Gastroesophageal sphincter (tissue), 4 donors: ENCODE results near the gene CERK. TPM values are rescaled to one million over a fixed set of nuclear protein-coding genes. Genes with fewer than 3 reads are reported as not detected.

Experiments
- ATAC-seq: fragments of 150-250 bp; one replicate; pipeline ENCODE4 v1.9.1; 2016; ENCODE audit warnings: mild to moderate bottlenecking, moderate library complexity
- H3K27ac ChIP-seq, 4 donors: fragments of 200-600 bp; sonication (generic) in 3 of 4; 1 replicate in 3 of 4; 2 replicates in 1 of 4; pipeline ENCODE4 v1.5.1; 2016 to 2019
- H3K27me3 ChIP-seq: fragments of 200-600 bp; sonication (generic); one replicate; pipeline ENCODE4 v1.5.1; 2019
- H3K36me3 ChIP-seq, 2 donors: fragments of 200-600 bp; sonication (generic); one replicate each; pipeline ENCODE4 v1.5.1; 2019; ENCODE audit warnings: control low read depth in 1 of 2
- H3K4me1 ChIP-seq, 3 donors: fragments of 200-600 bp; sonication (generic); 1 replicate in 2 of 3; 2 replicates in 1 of 3; pipeline ENCODE4 v1.5.1; 2016 to 2019; ENCODE audit warnings: control low read depth in 2 of 3
- H3K4me3 ChIP-seq, 2 donors: fragments of 200-600 bp; sonication (generic); one replicate each; pipeline ENCODE4 v1.5.1; 2019; ENCODE audit warnings: mild to moderate bottlenecking in 1 of 2, moderate library complexity in 1 of 2
- H3K9me3 ChIP-seq, 3 donors: fragments of 200-600 bp; sonication (generic); one replicate each; pipeline ENCODE4 v1.5.1; 2017 to 2019; ENCODE audit warnings: control low read depth in 2 of 3
- CTCF ChIP-seq, 4 experiments: fragments of 200-600 bp in 2 of 4; fragments of 450-650 bp in 2 of 4; sonication (generic) in 1 of 4; IDR thresholded peaks; one replicate each; pipeline ENCODE4 v1.5.1; 2017 to 2019; ENCODE audit warnings: antibody characterized with exemption in 4 of 4, mild to moderate bottlenecking in 2 of 4, moderate library complexity in 2 of 4
- EP300 ChIP-seq: sonication (generic); formaldehyde crosslinking; IDR thresholded peaks from one replicate; pipeline ENCODE4 v1.6.1; 2017; ENCODE audit warnings: antibody characterized with exemption, mild to moderate bottlenecking
- POLR2A ChIP-seq, 2 donors: fragments of 450-650 bp; IDR thresholded peaks; one replicate each; pipeline ENCODE4 v1.6.1; 2017; ENCODE audit warnings: antibody characterized with exemption in 2 of 2, mild to moderate bottlenecking in 2 of 2, moderate library complexity in 1 of 2
- POLR2AphosphoS5 ChIP-seq: sonication (generic); formaldehyde crosslinking; IDR thresholded peaks from one replicate; pipeline ENCODE4 v1.6.1; 2017; ENCODE audit warnings: antibody characterized with exemption
- WGBS, 2 donors: methylation state at CpG; one replicate each; pipeline ENCODE4 v1.1.5; 2018; ENCODE audit warnings: low coverage in 1 of 2; 5-methylcytosine and 5-hydroxymethylcytosine counted together
- total RNA-seq, 4 donors: library from RNA; depleted of rRNA; stranded (reverse); fragments of >200 nt; gene quantifications; one replicate each; pipeline ENCODE4 v1.1.0, GENCODE V29; 2016

Gene CERK
- total RNA-seq, 4 donors from 2014 or later, result 44.6 to 55.9 (median 45.6) TPM

- peak; percentile 16 for ATAC-seq
- Histone ChIP-seq H3K4me1 (peaks cover 0 to 51% (median 5%) of the 10 kb centered on the region in 3 donors), H3K4me3 (peak overlapping the region; percentile 83), H3K9me3 (no peaks in the 10 kb centered on the region), H3K27me3 (no peaks in the 10 kb centered on the region), H3K36me3 (no peaks in the 10 kb centered on the region), H3K27ac (peak overlapping the region; percentile 92 to 97 (median 94))
- TF ChIP-seq POLR2A (IDR thresholded peaks at IDR 0.05) (no peak), CTCF (IDR thresholded peaks at IDR 0.05) (no peak), POLR2AphosphoS5 (no peak), EP300 (no peak)
- WGBS, 2 donors, result 8 to 10% methylated on average over 12 to 15 of the region's 17 CpGs
These were observed 23.6 kb upstream of the CERK start for GRCh38 chr22:46761539-46762237.

GRCh38 chr22:46761017-46761416 is 23.0 kb upstream of the CERK start:
- no peaks in the 10 kb centered on the region for H3K36me3 ChIP-seq
- H3K4me1 ChIP-seq, result peaks cover 0 to 45% (median 5%) of the 10 kb centered on the region in 3 donors
- H3K4me3 ChIP-seq, result no peak overlapping the region
- 83 to 100% methylated on average over 1 to 4 of the region's 6 CpGs for WGBS, 2 donors
- ATAC-seq, result no peak
- H3K9me3 ChIP-seq, result no peaks in the 10 kb centered on the region
- H3K27me3 ChIP-seq, result no peaks in the 10 kb centered on the region
- TF ChIP-seq POLR2AphosphoS5 (no peak), CTCF (IDR thresholded peaks at IDR 0.05) (no peak), EP300 (no peak), POLR2A (IDR thresholded peaks at IDR 0.05) (no peak)
- H3K27ac ChIP-seq, result peak overlapping the region in 2 of 4 donors; percentile 92 to 97

GRCh38 chr22:46758867-46759290 is 20.8 kb upstream of the CERK start:
- H3K36me3 ChIP-seq, result no peaks in the 10 kb centered on the region
- H3K4me1 ChIP-seq, result peaks cover 0 to 42% (median 17%) of the 10 kb centered on the region in 3 donors
- no peak for TF ChIP-seq POLR2AphosphoS5
- TF ChIP-seq CTCF (IDR thresholded peaks at IDR 0.05), result peak in 3 of 4 experiments; percentile 42 to 61 (median 48)
- TF ChIP-seq POLR2A (IDR thresholded peaks at IDR 0.05), result no peak
- no peak for TF ChIP-seq EP300
- 28 to 67% methylated on average over 3 to 5 of the region's 6 CpGs for WGBS, 2 donors
- no peak overlapping the region for H3K27ac ChIP-seq
- no peaks in the 10 kb centered on the region for H3K9me3 ChIP-seq
- no peaks in the 10 kb centered on the region for H3K27me3 ChIP-seq
- H3K4me3 ChIP-seq, result no peak overlapping the region
- ATAC-seq, result no peak

- WGBS, 2 donors, result 71% methylated on average over 1 of the region's 1 CpG; no CpG with 5 or more reads in 1 of the 2 donors
- TF ChIP-seq POLR2A (IDR thresholded peaks at IDR 0.05) (no peak), CTCF (IDR thresholded peaks at IDR 0.05) (no peak), POLR2AphosphoS5 (no peak), EP300 (no peak)
- ATAC-seq, result no peak
These were observed 20.1 kb upstream of the CERK start for GRCh38 chr22:46758121-46758520.

GRCh38 chr22:46757104-46757503 is 19.1 kb upstream of the CERK start:
- TF ChIP-seq POLR2AphosphoS5 (no peak), CTCF (IDR thresholded peaks at IDR 0.05) (no peak), EP300 (no peak), POLR2A (IDR thresholded peaks at IDR 0.05) (no peak)
- no peak overlapping the region for H3K4me3 ChIP-seq
- ATAC-seq, result no peak
- 100% methylated on average over 1 of the region's 2 CpGs; no CpG with 5 or more reads in 1 of the 2 donors for WGBS, 2 donors
- H3K27me3 ChIP-seq, result peaks cover 7% of the 10 kb centered on the region
- H3K36me3 ChIP-seq, result no peaks in the 10 kb centered on the region
- no peak overlapping the region for H3K27ac ChIP-seq
- peaks cover 0 to 41% (median 21%) of the 10 kb centered on the region in 3 donors for H3K4me1 ChIP-seq
- H3K9me3 ChIP-seq, result no peaks in the 10 kb centered on the region

More at GRCh38 chr22:46758121-46758520, 20.1 kb upstream of the CERK start:
- peaks cover 0 to 42% (median 19%) of the 10 kb centered on the region in 3 donors for H3K4me1 ChIP-seq
- no peaks in the 10 kb centered on the region for H3K9me3 ChIP-seq
- H3K4me3 ChIP-seq, result no peak overlapping the region
- H3K27me3 ChIP-seq, result no peaks in the 10 kb centered on the region
- H3K36me3 ChIP-seq, result no peaks in the 10 kb centered on the region
- H3K27ac ChIP-seq, result no peak overlapping the region
